ENCODE measurements around the gene MRPL20. TPM values are rescaled to one million over a fixed set of nuclear protein-coding genes. Genes with fewer than 3 reads are reported as not detected.
"Not testable (repeated sequence)": the region's sequence is repeated elsewhere in the genome, so short reads cannot be mapped to it uniquely, and the experiment has no call there.

Gene MRPL20
- total RNA-seq: 89.2 TPM

GRCh38 chr1:1406821-1407635 is at the start of gene MRPL20:
Gene MRPL20, minus strand, starts transcription at chr1:1407293. Its CDS starts 76 bp downstream, at chr1:1407217.
- ATAC-seq: peak; percentile 95

GRCh38 chr1:1456683-1457255 is 49.7 kb upstream of the MRPL20 start:
- not testable (repeated sequence) for ATAC-seq

- not testable (repeated sequence) for ATAC-seq
These were observed 48.8 kb upstream of the MRPL20 start for GRCh38 chr1:1455934-1456333.

GRCh38 chr1:1455366-1455884 is 48.3 kb upstream of the MRPL20 start:
- ATAC-seq: no peak

- ATAC-seq: not testable (repeated sequence)
These were observed 47.4 kb upstream of the MRPL20 start for GRCh38 chr1:1454286-1455056.

- no peak for ATAC-seq
These were observed 45.8 kb upstream of the MRPL20 start for GRCh38 chr1:1452882-1453281.

- peak; percentile 52 for ATAC-seq
These were observed 45.3 kb upstream of the MRPL20 start for GRCh38 chr1:1452365-1452739.

- ATAC-seq: no peak
These were observed 44.7 kb upstream of the MRPL20 start for GRCh38 chr1:1451696-1452364.

- peak; percentile 10 for ATAC-seq
These were observed 43.5 kb upstream of the MRPL20 start for GRCh38 chr1:1450616-1451015.

GRCh38 chr1:1449099-1449739 is 42.1 kb upstream of the MRPL20 start, which contains the start of gene ATAD3C:
Gene ATAD3C, plus strand, starts transcription at chr1:1449689. Its CDS starts 995 bp downstream, at chr1:1450684.
- no peak for ATAC-seq

GRCh38 chr1:1446631-1447030 is 39.5 kb upstream of the MRPL20 start:
- not testable (repeated sequence) for ATAC-seq

GRCh38 chr1:1442069-1442770 is 35.1 kb upstream of the MRPL20 start:
- ATAC-seq: no peak

- peak; percentile 64 for ATAC-seq
These were observed 34.2 kb upstream of the MRPL20 start for GRCh38 chr1:1441002-1441888.

GRCh38 chr1:1440262-1441001 is 33.3 kb upstream of the MRPL20 start:
- no peak for ATAC-seq

GRCh38 chr1:1439546-1440261 is 32.6 kb upstream of the MRPL20 start:
- no peak for ATAC-seq

- ATAC-seq: no peak
These were observed 31.7 kb upstream of the MRPL20 start for GRCh38 chr1:1438531-1439381.

GRCh38 chr1:1437904-1438376 is 30.8 kb upstream of the MRPL20 start:
- no peak for ATAC-seq
